Neural cell (in vitro differentiated cells): ENCODE data around the gene CARS2.

Source experiments
- CTCF ChIP-seq: fragments of 450-650 bp; IDR thresholded peaks from 2 replicates; pipeline ENCODE4 v1.5.1; 2014; ENCODE audit warnings: antibody characterized with exemption, mild to moderate bottlenecking, moderate library complexity; ENCODE audit not compliant: poor library complexity, severe bottlenecking
- EP300 ChIP-seq: fragments of 450-650 bp; conservative IDR thresholded peaks from 2 replicates; pipeline ENCODE4 v1.6.1; 2014; ENCODE audit warnings: antibody characterized with exemption, mild to moderate bottlenecking, moderate library complexity; ENCODE audit not compliant: poor library complexity, severe bottlenecking
- EZH2 ChIP-seq: fragments of 200-600, 300-800 bp; shearing (Covaris generic), sonication (generic); IDR thresholded peaks from 2 replicates; pipeline ENCODE4 v1.6.1; 2014; ENCODE audit warnings: antibody characterized with exemption, low read length, borderline replicate concordance, mild to moderate bottlenecking; ENCODE audit not compliant: insufficient read depth, poor library complexity, severe bottlenecking
- MXI1 ChIP-seq: fragments of 450-650 bp; conservative IDR thresholded peaks from 2 replicates; pipeline ENCODE4 v1.6.1; 2014; ENCODE audit warnings: antibody characterized with exemption, mild to moderate bottlenecking; ENCODE audit not compliant: poor library complexity, severe bottlenecking
- POLR2AphosphoS5 ChIP-seq: IDR thresholded peaks from 2 replicates; pipeline ENCODE4 v1.6.1; 2012
- RAD21 ChIP-seq: fragments of 450-650 bp; conservative IDR thresholded peaks from 2 replicates; pipeline ENCODE4 v1.6.1; 2014; ENCODE audit warnings: antibody characterized with exemption, mild to moderate bottlenecking, moderate library complexity
- REST ChIP-seq: IDR thresholded peaks from 2 replicates; pipeline ENCODE4 v1.6.1; 2012; ENCODE audit warnings: borderline replicate concordance
- SMC3 ChIP-seq: fragments of 450-650 bp; conservative IDR thresholded peaks from 2 replicates; pipeline ENCODE4 v1.6.1; 2014; ENCODE audit warnings: antibody characterized with exemption, mild to moderate bottlenecking, moderate library complexity; ENCODE audit not compliant: poor library complexity

DNA sequence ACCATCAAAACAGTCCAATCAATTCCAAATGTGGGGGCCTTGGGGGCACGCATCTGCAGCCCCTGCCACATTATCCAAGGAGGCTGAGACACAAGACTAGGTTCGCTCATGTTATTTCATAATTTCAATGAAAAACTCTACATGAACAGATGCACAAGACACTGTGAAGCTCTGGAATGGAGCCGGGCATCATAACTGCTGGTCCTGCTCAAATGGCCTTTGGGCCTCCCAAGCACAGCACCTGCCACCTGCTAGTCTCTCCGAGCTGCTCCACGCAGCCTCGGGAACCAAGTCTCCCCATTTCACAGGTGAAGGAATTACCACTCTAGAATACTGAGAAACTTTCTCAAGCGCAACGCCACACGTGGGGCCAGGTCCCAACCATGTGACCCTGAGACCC, 16.9 kb downstream of the CARS2 start:
- TF ChIP-seq MXI1 = no peak
- no peak for TF ChIP-seq CTCF
- no peak for TF ChIP-seq EZH2
- TF ChIP-seq RAD21 = no peak
- TF ChIP-seq POLR2AphosphoS5 = no peak
- TF ChIP-seq EP300 = no peak
- no peak for TF ChIP-seq SMC3
- no peak for TF ChIP-seq REST
